ENCODE results near the gene TUBB4B.

The TUBB4B gene

GRCh38 chr9:137245450-137246421, 4.6 kb downstream of the TUBB4B start:
- H3K4me3 ChIP-seq (ENCODE audit: low read depth, low read length), result no peak overlapping the region
- no peak for DNase-seq (ENCODE audit: low read depth)
- TF ChIP-seq CTCF (IDR thresholded peaks at IDR 0.05; ENCODE audit: control insufficient read depth, extremely low read depth, insufficient read depth), result no peak

GRCh38 chr9:137247135-137247915, 6.2 kb downstream of the TUBB4B start:
- H3K4me3 ChIP-seq (ENCODE audit: low read depth, low read length), result no peak overlapping the region
- no peak for TF ChIP-seq CTCF (IDR thresholded peaks at IDR 0.05; ENCODE audit: control insufficient read depth, extremely low read depth, insufficient read depth)
- DNase-seq (ENCODE audit: low read depth), result no peak

- DNase-seq (ENCODE audit: low read depth), result no peak
- no peak overlapping the region for H3K4me3 ChIP-seq (ENCODE audit: low read depth, low read length)
- no peak for TF ChIP-seq CTCF (IDR thresholded peaks at IDR 0.05; ENCODE audit: control insufficient read depth, extremely low read depth, insufficient read depth)
Observed at GRCh38 chr9:137247916-137248175, 6.8 kb downstream of the TUBB4B start.

GRCh38 chr9:137250329-137251193, 9.5 kb downstream of the TUBB4B start:
- TF ChIP-seq CTCF (IDR thresholded peaks at IDR 0.05; ENCODE audit: control insufficient read depth, extremely low read depth, insufficient read depth), result no peak
- DNase-seq (ENCODE audit: low read depth), result no peak
- no peak overlapping the region for H3K4me3 ChIP-seq (ENCODE audit: low read depth, low read length)

- no peak for DNase-seq (ENCODE audit: low read depth)
- no peak for TF ChIP-seq CTCF (IDR thresholded peaks at IDR 0.05; ENCODE audit: control insufficient read depth, extremely low read depth, insufficient read depth)
- no peak within 1 kb of the TSS for H3K4me3 ChIP-seq (ENCODE audit: low read depth, low read length)
Observed at GRCh38 chr9:137251194-137251461, 10.0 kb downstream of the TUBB4B start, which contains the start of gene STPG3. Gene STPG3, plus strand, starts transcription at chr9:137251286. Its CDS starts 1 bp downstream, at chr9:137251287.

GRCh38 chr9:137251490-137252268, 10.6 kb downstream of the TUBB4B start:
- H3K4me3 ChIP-seq (ENCODE audit: low read depth, low read length), result no peak overlapping the region
- no peak for TF ChIP-seq CTCF (IDR thresholded peaks at IDR 0.05; ENCODE audit: control insufficient read depth, extremely low read depth, insufficient read depth)
- DNase-seq (ENCODE audit: low read depth), result no peak

Data from LNCaP clone FGC (cell line).